Endometrial microvascular endothelial cells (primary cell): Measurements from ENCODE around the gene DSG1. TPM values are rescaled to one million over a fixed set of nuclear protein-coding genes. Genes with fewer than 3 reads are reported as not detected.
"Not testable (repeated sequence)": the region's sequence is repeated elsewhere in the genome, so short reads cannot be mapped to it uniquely, and the experiment has no call there.

Experiments used
- in situ Hi-C: cut with HindIII; loops from 2 replicates; pipeline ENCODE4 v1.10.0; 2017; ENCODE audit warnings: low sequenced_read_pairs, low pct_unique_long_range_greater_than_20kb; ENCODE audit errors: inconsistent ontology term
- total RNA-seq: library from RNA; depleted of rRNA; stranded (reverse); fragments of >200 nt; gene quantifications from one replicate; pipeline ENCODE4 v1.2.3, GENCODE V29; 2015; ENCODE audit errors: inconsistent ontology term

The DSG1 gene
- total RNA-seq, 1 donor from 2014 or later = not detected

DNA sequence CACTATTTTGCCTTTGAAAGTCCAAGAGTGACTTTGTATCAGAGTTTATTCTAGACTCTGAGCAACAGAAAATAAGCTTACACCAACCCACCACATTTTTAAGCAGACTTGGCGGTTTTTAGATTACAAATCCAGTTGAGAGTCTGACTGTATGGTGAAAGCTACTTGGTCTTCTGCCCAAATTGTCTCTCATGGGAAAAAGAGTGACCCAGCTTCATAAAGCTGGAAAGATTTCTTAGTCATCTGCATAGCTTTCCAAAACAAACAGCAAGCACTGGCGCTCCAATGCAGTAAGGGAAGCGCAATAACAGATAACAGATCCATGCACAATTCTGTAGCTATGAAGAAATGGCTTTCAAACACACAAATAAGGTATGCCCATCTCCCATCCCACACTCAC lies 7.1 kb downstream of the DSG1 start:
- in situ Hi-C loops = no loop called here

DNA sequence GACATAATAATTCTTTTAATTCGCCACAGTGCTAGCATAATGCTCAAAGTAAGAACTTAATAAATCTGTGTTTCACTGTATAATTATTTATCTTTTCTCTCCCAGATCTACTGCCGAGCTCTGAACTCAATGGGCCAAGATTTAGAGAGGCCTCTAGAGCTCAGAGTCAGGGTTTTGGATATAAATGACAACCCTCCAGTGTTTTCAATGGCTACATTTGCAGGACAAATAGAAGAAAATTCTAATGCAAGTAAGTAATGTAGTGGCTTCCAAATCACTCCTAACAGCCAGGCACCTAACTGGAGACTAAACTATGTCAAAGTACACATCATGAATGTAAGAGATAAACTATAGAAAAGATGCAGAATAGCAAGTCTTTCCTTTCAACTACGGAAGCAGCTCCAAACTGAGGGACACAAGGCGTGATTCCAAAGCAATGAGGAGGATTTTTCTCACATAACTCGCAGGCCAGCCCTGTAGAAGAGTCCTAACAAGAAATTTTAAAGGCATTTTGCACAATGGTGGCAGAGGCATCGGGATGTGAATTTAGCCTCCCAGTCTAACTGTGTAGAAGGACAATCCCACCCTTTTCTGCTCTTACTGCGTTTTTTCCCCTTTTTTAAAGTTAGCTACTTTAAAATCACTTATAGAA lies 12.0 kb downstream of the DSG1 start:
- in situ Hi-C loops = no loop called here

DNA sequence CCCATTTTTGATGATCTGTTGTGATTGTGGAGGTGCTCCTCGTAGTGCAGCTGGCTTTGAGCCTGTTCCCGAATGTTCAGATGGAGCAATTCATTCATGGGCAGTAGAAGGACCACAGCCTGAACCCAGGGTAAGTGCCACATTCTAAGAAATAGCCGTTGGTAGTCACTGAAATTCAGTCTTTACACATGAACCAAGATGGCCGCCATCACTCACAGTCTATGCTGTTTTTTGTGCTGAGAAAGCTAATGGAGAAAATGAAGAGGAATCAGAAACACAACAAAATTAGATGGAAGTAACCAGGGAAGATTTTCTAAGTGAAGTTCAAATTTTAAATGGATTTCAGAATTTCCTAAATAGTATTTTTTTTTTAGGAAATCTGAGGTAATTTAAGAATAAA lies 25.5 kb downstream of the DSG1 start:
- in situ Hi-C loops = no loop called here

DNA sequence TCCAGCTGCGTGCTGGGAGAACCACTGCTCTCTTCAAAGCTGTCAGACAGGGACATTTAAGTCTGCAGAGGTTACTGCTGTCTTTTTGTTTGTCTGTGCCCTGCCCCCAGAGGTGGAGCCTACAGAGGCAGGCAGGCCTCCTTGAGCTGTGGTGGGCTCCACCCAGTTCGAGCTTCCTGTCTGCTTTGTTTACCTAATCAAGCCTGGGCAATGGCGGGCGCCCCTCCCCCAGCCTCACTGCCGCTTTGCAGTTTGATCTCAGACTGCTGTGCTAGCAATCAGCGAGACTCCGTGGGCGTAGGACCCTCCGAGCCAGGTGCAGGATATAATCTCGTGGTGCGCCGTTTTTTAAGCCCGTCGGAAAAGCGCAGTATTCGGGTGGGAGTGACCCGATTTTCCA lies 35.4 kb downstream of the DSG1 start:
- in situ Hi-C loops = not testable (repeated sequence)

DNA sequence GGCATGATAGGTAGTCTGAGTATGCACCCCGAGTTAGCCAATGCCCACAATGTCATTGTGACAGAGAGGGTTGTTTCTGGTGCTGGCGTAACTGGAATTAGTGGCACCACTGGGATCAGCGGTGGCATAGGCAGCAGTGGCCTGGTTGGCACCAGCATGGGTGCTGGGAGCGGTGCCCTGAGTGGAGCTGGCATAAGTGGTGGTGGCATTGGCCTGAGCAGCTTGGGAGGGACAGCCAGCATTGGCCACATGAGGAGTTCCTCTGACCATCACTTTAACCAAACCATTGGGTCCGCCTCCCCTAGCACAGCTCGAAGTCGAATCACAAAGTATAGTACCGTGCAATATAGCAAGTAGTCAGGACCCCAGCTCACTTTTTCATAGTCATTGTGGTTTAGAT lies 37.0 kb downstream of the DSG1 start:
- in situ Hi-C loops = no loop called here

DNA sequence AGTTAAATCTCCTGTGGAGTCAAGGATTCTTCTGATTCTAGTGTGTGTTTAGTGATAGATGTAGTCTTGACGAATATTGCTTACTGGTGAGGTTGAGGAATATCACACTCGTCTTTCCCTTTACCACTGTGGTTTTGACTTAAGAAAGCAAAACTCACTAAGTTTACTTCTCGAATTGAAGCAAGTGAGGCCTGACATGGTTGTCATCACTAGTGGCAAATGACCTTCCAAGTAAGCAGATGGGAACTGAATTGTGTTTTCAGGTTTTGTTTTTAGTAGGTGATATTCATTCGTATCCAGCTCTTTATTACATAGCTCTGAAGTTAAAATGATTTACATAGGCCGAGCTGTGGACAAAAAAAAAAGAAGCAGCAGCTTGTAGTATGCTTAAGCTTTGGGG lies 38.1 kb downstream of the DSG1 start:
- in situ Hi-C loops = no loop called here

DNA sequence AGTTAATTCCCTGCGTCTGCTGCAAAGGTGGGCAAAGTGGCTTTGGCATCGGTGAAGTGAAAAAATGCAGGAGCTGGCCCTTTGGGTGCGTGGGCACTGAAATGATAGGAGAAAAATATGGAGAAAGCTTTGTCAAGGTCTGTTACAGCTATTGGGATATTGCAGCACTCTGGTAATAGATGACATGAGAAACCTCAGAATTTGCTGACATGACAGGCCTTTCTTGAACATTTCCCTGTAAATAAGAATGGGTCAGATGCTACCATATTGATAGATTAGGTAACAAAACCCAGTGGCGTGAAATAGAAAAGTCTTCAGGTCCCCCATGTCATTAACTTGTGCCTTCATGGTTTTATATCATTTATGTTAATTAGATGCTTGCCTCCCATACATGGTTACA lies 46.2 kb downstream of the DSG1 start:
- in situ Hi-C loops = no loop called here

DNA sequence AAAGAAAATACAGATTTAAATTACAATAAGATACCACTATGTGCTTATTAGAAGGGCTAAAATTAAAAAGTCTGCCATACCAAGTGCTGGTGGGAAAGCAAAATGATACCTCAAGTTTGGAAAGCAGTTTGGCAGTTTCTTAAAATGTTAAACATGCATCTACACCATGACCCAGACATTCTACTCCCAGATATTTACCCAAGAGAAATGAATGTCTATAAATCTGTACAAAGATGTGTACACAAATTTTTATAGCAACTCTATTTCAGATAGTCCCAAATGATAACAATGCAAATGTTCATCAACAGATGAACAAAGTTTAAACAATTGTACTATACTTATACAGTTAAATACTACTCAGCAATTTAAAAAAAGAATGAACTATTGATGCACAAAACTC lies 51.5 kb downstream of the DSG1 start:
- in situ Hi-C loops = no loop called here

DNA sequence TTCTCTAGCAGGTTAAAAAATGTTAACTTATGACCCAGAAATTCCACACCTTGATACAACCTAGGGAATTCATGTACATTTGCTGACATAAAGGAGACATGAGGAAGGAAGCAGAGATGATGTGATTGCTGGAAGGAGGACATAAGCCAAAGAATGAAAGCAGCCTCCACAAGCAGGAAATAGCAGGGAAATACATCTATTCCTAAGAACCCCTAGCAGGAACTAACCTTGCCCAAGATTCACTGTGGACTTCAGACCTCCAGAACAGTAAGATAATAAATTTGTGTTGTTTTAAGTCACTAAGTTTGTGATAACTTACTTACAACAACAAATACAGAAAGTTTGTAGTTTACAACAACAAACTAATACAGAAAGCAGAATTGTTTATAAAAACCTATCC lies 54.0 kb downstream of the DSG1 start:
- in situ Hi-C loops = no loop called here

DNA sequence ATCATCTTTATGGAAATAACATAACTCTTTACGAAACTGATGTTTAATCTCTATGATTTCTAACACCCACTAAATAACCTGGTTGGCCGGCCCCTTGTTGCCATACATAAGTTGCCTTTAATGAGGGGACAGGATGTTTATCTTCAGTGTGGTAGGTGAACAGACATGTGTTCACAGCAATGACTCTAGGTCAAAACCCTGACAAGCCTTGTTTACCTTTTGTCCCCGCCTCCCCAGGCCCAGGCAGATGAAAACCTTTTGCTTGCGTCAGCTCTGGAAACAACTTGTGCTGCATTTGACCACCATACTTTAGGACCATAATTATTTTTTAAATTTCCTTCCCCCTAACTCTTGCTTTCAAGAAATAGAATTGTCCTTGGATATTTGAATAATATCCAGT lies 55.7 kb downstream of the DSG1 start:
- in situ Hi-C loops = no loop called here

DNA sequence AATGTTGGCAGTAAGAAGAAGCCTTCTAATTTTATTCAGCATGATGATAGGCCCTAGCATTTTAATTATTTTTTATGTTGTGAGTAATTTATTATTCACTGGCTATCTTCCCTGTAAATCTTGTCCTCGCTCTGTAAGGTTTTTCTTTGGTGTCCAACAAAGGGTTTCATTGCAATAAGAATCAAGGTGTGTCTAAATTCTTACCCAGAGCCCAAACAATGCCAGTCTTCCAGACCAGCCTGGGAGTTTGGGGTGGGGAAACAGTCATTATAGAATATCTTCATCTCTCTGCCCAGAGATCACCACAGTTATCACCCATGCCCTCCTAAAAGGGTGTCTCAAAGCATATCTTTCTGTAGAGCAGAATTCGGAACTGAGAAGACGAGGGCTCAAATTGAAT lies 58.5 kb downstream of the DSG1 start, which contains the start of gene DSG4:
Gene DSG4 (plus strand): TSS at position 301 of the 400 bp plus-strand sequence. CDS start 135 bp downstream, outside the sequence.
- in situ Hi-C loops = no loop called here

DNA sequence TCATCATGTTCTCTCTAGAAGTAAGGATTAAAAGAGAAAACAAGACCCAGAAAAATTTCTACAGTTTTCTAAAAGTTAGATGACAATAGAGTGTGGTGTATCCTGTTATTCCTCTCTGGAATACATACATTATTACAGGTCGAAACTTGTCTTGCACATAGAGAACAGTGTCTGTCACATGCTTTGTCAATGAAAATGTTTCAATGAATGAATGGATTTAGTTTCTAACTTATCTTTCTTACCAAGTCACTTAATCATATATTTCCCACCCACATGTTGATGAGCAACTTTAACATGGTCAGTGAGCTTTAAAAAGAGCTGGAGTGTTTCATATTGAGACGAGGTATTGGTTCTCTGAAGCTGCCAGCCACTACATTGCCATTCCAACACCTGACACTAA lies 63.0 kb downstream of the DSG1 start:
- in situ Hi-C loops = no loop called here

DNA sequence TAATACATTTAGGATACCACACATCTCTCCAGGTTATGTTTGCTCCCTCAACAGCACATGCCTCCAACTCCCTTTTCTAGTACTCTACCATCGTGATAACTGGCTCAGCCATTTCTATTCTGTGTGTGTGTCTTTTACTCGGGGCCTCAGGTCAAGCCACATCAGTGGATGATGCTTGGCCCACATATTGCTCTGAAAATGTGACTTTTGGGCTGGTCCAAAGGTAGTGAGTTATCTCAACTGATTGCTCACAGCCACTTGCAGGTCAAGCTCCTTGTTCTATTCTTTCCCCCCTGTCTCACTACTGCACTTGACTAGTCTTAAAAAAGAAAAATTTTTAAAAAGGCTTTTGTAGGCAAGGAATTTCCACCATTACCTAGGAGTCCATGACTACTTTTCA lies 64.1 kb downstream of the DSG1 start:
- in situ Hi-C loops = no loop called here

DNA sequence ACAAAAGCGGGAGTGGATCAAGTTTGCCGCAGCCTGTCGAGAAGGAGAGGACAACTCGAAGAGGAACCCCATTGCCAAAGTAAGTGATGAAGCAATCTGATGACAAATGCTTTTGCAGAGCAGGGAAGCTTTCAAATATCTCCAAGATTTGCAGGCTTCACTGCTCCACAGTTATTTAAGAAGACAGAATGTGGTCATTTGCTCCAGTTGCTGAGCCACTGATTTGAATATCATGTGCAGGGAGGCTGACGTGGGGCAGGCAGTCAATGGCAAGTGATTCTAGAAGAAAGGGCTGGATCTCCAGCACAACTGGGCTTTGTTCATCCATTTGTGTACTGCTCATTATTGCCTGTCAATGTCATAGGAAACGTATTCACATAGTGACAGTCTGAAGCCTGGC lies 68.8 kb downstream of the DSG1 start:
- in situ Hi-C loops = no loop called here

DNA sequence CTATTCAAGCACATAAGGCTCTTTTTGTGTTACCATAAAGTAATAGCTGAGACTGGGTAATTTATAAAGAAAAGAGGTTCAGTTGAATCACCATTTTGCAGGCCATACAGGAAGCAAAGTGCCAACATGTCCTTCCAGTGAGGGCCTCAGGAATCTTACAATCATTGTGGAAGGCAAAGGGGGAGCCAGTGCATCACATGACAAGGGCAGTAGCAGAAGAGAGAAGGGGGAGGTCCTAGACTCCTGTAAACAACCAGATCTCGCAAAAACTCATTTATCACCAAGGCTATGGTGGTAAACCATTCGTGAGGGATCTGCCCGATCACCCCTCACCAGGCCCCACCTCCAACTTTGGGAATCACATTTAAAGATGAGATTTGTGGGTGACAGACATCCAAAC lies 75.3 kb downstream of the DSG1 start:
- in situ Hi-C loops = no loop called here

DNA sequence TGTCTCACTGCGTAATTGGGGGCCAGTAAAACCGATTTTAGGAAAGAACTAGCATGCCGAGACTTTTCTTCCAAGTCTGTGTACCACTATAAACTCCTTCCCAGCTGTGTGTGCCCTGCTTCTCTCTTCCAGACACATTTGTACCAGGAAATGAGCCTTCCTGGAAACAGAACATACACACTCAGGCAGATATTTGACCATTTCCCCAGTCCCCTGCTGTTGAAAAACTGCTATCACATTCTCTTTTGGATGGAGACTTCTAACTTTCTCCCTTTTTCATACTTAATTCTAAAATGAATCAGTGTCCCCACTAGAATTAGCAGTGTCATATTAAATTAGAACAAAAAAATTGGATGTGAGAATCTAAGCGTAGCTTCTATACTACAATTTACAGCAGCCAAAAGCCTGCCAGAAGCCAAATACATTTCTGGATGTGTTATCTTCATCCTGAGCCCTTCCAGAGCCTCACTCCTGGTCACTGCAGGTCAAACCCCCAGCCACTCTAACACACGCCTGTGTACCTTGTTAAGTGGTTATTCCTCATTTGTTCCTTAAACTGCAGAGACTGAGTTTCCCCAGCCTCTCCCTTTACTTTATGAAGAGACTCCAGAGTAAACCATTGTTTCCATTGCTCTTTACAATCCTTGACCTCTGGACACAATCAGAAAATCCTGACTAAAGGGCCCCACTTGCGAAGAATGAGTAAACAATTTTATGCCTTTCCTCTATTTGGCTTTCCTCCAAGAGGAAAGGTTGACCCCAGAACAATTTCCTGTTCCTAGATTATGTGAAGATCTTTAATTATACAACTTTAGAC lies 79.0 kb downstream of the DSG1 start:
- in situ Hi-C loops = no loop called here

DNA sequence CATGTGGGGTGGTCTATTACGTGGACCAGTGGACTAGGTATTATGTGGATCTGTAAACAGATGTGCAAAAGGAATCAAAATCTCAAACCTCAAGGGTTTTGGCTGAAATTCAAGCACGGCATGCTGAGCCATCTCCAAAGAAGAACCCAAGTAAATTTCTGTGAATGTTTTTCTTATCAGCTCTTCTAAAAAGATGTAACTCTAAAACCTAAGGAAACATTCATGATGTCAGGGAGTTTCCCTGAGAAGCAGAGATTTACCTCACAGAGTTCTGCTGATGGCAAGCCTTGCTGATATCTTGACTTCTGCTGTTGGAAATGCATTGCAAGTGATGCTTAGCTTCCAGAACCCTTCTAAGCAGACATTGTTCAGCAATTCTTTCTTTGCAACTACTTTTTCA lies 80.2 kb downstream of the DSG1 start:
- in situ Hi-C loops = no loop called here

DNA sequence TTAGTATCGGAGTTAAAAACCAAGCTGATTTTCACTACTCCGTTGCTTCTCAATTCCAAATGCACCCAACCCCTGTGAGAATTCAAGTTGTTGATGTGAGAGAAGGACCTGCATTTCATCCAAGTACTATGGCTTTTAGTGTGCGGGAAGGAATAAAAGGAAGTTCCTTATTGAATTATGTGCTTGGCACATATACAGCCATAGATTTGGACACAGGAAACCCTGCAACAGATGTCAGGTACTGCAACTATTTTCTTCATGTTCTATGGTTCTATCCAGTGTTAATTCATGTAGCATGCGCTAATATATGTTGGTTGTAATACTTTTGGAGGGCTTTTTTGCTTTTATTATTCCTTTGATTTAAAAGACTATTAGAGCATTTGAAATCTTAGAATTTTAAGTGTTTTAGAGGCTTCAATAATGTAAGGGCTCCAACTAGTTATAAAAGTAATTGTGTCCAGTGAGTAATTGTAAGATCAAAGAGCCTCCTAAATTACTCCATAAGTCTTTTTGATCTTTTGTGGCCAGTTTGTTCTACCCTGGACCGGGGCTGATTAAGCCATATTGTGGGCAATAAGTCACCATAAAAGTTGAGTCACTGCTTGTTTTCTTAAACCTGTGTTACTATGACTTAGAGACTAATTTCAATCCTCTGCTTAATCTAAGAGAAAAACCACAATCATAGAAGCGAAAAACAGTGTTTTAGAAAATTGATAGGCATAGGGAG lies 81.5 kb downstream of the DSG1 start:
- in situ Hi-C loops = no loop called here

DNA sequence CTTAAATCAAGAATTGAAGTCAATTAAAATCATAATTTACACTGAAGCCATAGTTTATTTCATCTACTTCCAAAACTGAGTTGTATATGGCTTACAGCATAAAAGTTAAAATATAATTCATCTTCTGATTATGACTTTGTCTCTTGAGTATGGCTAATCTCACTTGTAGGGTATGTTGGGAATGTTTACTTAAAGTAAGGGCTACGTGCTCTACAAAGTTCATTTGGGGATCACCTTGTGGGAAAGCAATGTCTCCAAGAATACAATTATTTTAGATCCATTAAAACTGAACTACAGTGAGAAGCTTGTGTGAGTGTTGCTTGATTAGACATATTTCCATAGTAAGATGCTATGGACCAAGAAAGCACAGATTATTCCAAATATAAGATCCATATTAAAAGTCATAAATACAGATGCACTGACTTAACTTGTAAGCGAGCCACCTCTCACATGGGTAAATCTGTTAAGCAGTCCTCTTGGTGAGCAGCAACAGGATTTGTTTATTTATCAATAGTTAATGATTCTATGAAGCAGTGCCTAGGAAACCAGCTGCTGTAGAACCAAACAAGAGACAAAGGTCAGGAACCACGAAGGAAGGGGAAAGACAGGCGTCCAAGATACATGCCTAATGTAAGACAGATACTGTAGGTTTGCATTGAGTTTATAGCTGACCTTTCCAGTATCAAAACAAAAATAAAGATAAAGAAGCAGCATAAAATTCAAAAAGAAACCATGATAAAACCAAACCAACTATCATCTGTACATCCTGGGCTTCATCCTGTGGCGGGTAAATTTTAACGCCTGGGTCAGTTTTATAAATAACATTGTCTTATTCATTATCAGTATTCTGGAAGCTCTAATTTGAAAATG lies 83.4 kb downstream of the DSG1 start:
- in situ Hi-C loops = no loop called here
